DMS114 treated with DMSO at 0.1 percent for 48 hours (cell line): ENCODE measurements around the gene NKAIN2.
"Not testable (repeated sequence)": the region's sequence is repeated elsewhere in the genome, so short reads cannot be mapped to it uniquely, and the experiment has no call there.

ENCODE experiments used
- DNase-seq: peaks from one replicate; lab custom pipeline; 2025; ENCODE audit not compliant: unreplicated experiment; lab: John Stamatoyannopoulos, UW

Gene NKAIN2

GRCh38 chr6:124400261-124400999 is 596.8 kb downstream of the NKAIN2 start:
- DNase-seq, result no peak

DNA sequence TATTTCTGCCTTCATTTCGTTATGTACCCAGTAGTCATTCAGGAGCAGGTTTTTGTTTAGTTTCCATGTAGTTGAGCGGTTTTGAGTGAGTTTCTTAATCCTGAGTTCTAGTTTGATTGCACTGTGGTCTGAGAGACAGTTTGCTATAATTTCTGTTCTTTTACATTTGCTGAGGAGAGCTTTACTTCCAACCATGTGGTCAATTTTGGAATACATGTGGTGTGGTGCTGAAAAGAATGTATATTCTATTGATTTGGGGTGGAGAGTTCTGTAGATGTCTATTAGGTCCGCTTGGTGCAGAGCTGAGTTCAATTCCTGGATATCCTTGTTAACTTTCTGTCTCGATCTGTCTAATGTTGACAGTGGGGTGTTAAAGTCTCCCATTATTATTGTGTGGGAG is 606.8 kb downstream of the NKAIN2 start:
- not testable (repeated sequence) for DNase-seq

DNA sequence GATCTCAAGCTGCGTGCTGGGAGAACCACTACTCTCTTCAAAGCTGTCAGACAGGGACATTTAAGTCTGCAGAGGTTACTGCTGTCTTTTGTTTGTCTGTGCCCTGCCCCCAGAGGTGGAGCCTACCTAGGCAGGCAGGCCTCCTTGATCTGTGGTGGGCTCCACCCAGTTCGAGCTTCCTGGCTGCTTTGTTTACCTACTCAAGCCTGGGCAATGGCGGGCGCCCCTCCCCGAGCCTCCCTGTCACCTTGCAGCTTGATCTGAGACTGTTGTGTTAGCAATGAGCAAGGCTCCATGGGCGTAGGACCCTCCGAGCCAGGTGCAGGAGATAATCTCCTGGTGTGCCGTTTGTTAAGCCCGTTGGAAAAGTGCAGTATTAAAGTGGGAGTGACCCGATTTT is 609.0 kb downstream of the NKAIN2 start:
- DNase-seq, result not testable (repeated sequence)

DNA sequence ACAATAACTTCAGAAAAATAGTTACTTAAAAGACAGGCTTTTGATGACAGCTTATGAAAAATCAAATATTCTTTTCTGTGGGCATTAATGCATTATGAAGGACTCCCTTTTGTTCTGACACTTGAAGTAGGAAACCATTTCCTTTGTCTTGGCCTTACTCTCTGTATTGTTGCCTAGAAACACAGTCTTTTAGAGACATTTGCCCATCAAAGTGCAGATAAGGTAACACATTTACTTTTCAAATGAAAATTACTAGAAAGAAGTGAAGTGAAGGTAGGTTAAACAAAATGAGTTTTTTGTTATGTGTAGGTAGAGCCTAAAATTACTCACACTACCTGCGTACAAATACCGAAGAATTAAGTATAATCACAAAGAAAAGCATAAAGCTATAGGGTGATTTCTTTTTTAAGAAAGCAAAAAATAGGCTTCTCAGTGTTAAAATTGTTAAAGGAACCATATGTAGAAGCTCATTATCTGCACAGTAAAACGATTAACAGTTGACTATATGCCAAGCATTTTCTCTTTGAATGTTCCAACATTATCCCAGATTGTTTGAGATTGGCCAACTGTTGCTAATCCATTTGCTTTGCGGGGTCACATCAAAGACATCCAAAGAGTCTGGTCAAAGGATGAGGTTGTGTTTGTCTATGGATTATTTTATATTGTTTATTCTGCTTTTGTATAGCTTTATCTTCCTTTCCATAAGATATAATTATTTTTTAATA is 616.6 kb downstream of the NKAIN2 start:
- DNase-seq, result no peak

DNA sequence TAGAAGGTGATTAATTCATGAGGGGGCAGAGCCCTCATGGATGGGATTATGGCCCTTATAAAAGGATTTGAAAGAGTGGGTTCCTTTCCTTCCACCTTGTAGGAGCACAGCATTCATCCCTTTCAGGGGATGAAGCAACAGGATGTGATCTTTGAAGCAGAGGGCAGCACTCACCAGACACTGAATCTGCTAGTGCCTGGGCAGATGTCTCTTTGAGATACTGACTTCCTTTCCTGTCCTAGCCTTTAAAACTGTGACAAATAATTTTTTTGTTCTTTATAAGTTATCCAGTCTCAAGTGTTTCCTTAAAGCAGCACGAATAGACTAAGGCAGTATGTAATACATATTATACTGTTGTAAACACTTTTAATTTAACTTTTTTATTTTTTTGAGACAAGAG is 620.0 kb downstream of the NKAIN2 start:
- DNase-seq, result no peak

DNA sequence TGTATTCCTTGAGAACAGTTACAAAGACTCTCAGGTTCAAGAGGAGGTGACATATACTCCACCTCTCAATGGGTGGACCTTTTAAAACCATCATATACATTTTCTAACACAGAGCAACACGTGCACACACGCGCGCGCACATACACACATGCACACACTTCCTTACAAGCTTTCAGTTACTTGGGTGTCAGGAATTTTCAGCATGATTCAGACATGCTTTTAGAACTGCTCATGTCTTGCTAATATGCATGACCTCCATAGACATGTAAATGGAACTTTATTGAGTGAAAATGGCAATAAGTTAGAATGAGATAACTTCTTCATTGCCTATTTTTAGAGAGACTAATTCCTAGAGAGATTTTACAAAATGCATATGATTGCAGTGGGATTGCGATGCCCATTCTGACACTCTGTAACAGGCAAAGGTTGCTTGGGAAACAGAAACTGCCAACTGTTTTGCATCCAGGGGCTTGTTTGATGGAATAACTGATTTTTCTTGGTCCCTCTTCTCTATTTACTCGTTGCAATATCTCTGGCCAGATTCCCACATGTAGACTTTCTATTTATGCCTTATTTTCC is 627.2 kb downstream of the NKAIN2 start:
- DNase-seq, result no peak

GRCh38 chr6:124432620-124433019 is 629.0 kb downstream of the NKAIN2 start:
- DNase-seq, result no peak

- no peak for DNase-seq
These were observed 629.9 kb downstream of the NKAIN2 start for GRCh38 chr6:124433387-124434160.

DNA sequence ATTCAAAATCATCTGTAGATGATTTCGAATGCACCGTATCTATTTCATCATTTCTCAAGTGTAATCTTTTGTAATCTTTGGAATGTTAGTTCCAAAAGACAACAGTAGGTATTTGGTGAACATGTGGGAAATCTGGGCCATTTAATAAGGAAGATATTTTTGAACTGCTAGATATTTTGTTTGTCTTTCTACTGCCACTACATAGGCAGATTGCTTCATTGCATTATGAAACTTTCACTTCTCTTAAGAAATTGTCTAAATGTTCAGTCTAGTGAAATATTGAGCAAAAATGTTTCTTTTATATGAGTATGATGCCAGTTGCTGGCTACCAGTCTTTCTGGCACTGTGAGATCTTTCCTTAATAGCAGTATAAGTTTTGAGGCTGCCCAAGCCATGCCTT is 630.8 kb downstream of the NKAIN2 start:
- DNase-seq, result no peak

GRCh38 chr6:124436803-124437202 is 633.1 kb downstream of the NKAIN2 start:
- no peak for DNase-seq

DNA sequence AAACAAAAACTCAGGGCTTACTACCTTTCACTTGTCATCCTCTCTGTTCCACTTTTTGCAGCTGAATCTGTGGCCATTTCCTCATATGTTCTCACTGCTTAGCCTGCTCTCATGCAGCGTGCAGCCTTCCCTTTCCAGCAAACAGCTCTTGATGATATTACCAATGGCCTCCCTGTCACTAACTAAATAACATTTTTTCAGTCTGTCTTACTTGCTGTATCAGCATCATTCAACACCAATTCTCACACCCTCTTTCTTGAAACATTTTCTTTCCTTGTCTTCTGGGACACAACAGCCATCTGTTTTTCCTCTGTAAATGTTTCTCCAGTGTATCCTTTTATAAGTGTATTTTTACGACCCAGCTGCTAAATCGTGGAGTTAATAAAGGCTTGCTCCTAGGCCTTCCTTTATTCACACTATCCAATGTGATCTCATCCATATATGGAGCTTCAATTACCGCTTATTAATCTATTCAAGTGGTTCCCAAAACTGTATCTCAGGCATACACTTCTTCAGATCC is 634.9 kb downstream of the NKAIN2 start:
- DNase-seq, result no peak

DNA sequence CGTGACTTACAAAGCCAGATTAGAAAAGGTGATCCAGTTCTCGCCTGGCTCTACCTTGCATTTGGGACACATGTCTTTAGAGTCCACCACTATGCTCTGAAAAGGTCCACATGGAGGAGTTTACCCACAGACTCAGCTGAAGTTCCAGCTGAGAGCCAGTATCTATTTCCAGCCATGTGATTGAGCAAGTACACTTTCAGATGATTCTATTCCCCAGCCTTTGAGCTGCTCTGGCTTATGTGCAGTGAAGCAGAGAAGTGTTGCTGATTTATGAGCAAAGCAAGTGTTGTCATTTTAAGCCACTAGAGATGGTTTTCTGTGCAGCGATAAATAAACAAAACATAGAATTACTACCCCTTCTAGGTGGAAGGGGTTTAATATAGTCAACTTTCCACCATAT is 637.8 kb downstream of the NKAIN2 start:
- DNase-seq, result no peak

GRCh38 chr6:124443541-124443940 is 639.9 kb downstream of the NKAIN2 start:
- DNase-seq, result no peak

DNA sequence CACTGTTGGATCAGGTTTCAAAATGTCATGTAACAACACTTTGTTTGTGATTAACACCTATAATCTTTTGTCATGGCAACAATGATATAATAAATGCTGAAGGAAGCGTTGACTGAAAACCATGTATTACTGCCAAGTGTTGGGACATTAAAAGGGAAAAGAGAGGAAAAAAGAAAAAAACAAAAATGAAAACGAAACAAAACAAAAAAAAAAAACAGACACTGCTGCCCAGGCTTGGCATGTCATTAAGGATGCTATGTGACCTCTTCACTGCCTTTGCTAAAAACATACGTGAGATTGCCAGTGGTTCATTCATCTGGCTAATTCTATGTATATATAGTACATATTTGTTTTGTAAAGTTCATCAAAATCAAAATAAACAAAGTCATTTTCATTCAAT is 641.9 kb downstream of the NKAIN2 start:
- no peak for DNase-seq

DNA sequence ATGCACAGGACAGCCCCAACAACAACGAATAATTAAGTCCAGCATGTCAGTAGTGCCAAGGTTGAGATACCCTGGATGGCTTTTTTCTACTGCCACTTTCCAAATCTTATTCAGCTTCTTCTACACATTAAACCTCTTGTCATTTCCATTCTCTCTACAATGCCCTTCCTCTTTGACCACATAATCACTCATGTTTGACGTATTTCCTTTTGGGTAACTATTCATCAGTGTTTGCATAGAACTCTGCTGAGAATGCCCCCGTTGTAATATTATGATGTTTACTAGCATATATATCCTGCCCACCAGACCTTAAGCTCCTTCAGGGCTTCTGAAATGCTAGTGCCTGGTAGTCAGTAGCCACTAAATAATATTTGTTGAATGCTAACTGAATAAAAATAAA is 643.3 kb downstream of the NKAIN2 start:
- DNase-seq, result no peak

DNA sequence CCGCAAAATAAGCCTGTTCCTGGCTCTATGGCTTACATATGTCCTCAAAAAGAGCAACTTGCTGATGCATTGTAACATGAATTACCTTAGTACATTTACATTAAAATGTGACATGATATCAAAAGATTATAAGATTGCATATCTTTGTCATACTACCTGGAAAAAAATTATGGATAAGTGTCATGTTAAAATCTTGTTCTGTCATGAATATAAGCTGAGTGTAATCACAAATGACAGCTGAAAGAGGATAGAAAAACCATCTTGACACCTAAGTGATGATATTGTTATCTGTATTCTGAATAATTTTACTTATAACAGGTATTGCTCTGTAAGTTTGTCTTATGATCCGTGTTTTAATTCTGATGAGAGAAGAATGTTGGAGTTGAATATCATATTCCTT is 655.6 kb downstream of the NKAIN2 start:
- no peak for DNase-seq

- no peak for DNase-seq
These were observed 659.1 kb downstream of the NKAIN2 start for GRCh38 chr6:124462750-124463149.

GRCh38 chr6:124463271-124463670 is 659.6 kb downstream of the NKAIN2 start:
- no peak for DNase-seq

- DNase-seq, result not testable (repeated sequence)
These were observed 660.9 kb downstream of the NKAIN2 start for GRCh38 chr6:124464600-124464999.

DNA sequence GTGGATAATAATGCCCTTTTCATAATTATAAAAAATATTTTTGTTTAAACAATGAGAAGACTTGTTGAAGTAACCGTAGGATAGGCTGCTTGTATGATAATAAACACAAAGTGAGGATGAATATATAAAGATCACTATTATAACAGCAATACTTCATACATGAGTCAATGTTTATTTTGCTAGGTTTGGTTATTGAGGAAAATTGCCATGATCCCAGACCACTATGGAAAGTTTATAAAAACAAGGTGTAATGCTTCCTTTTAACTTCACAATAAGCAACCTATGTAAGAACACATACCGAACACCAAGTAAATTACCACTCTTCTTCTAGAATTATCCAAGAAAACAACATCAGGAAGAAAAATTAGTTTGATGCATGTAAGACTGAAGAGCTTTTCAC is 663.3 kb downstream of the NKAIN2 start:
- no peak for DNase-seq

- no peak for DNase-seq
These were observed 663.7 kb downstream of the NKAIN2 start for GRCh38 chr6:124467366-124467765.
